Measurements from ENCODE around the gene DYRK4. TPM values are rescaled to one million over a fixed set of nuclear protein-coding genes. Genes with fewer than 3 reads are reported as not detected.

DYRK4 gene
- total RNA-seq, 1 experiment from 2014 or later: 13.3 TPM

DNA sequence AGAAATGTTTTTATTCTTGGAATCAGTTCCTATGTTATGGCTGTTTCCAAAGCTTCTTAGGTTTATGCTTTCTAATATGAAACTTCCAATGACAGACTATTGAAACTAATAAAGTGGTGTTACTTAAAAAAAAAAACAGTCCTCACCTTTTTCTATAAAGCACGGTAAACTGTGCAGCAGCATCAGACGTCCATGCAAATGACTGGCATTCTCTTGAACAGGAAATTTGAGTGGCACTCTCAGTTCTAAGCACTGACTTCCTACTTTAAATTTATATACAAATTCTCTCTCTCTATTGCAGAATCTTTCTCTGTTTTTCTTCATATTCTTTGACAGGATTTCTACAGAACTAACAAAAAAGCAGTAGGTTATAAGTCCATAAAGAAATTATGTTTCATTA is 26.1 kb upstream of the DYRK4 start:
- Histone ChIP-seq H3K4me3 (ENCODE audit: low read depth in 2 of 2, low read length in 2 of 2) (no peak overlapping the region), H3K4me1 (ENCODE audit: control insufficient read depth, insufficient read depth, low read length) (peaks cover 11% of the 10 kb centered on the region; the same call in 1 of the 2 replicates), H3K9me3 (ENCODE audit: control insufficient read depth, insufficient read depth, low read depth, low read length) (no peaks in the 10 kb centered on the region), H3K27ac (ENCODE audit: low read length) (no peak overlapping the region), H3K36me3 (ENCODE audit: control insufficient read depth, insufficient read depth, low read length) (peaks cover 9% of the 10 kb centered on the region), H3K27me3 (ENCODE audit: control insufficient read depth, insufficient read depth, low read length) (no peaks in the 10 kb centered on the region)
- TF ChIP-seq TCF7L2 (IDR thresholded peaks at IDR 0.05; ENCODE audit: low read depth, low read length) (no peak), CTCF (IDR thresholded peaks at IDR 0.05) (no peak), SIN3A (IDR thresholded peaks at IDR 0.05; ENCODE audit: borderline replicate concordance, insufficient read depth, low read depth, low read length) (no peak), POLR2AphosphoS5 (IDR thresholded peaks at IDR 0.05; ENCODE audit: low read depth, low read length) (no peak), REST (IDR thresholded peaks at IDR 0.05; ENCODE audit: insufficient read depth in 1 of 2, low read depth in 2 of 2, low read length in 1 of 2) (no peak)
- intact Hi-C loops (cut with micrococcal nuclease; ENCODE audit: unreplicated experiment): no loop called here
- in situ Hi-C loops (cut with HindIII; ENCODE audit: low pct_unique_long_range_greater_than_20kb, low sequenced_read_pairs): no loop called here
- ChIA-PET CTCF (no interaction called here), POLR2A (no interaction called here)
- no peak for DNase-seq (ENCODE audit: low read depth, low spot score)
- ATAC-seq: no peak
- BruUV-seq (replicated peaks): no TSS peak

DNA sequence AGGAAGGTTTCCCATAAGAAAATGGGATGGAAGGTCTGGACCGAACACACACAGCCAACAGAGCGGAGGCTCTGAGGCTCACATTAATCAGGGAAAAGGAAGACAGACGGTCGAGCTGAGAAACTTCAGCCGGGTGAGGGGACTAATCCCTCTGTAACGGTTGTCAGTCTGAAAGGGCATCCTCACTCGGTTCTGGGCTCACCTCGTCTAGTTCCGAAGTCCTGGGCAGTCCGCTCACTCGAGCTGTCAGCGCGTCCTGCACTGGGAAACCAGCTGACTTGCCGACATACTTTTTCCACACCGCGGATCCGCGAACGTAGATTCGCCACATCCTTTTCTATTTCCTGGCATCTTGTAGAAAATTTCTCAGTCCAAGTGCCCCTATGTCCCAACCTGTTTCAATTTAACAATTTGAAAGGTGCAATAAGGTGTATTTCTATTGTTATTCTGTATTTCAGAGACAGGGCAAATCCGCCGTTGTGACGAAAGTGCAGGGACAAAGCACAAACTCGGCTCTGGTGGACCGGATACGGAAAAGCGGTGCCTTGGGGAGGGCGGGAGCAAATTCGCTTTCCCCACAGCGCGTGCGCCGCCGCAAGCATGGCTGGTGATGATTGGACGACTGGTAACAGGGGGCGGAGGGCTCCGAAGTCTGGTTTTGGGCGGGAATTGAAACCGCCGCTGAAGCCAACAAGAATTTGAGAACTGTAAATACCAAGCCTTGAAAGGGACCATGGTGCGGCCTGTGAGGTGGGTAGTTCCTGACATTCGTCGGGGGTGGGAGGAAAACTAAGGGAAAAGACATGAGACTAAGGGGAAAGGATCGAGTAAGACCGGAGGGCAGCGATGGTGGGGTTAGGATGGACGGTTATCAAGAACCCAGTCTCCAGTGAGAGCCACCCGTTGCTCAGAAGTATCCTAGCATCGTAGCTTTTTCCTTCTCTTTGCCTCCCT is 23.5 kb upstream of the DYRK4 start, which contains the start of gene RAD51AP1:
TSS of gene RAD51AP1 (plus strand) at position 684 of the 954 bp plus-strand sequence. CDS start at position 734, 50 bp downstream.
- Histone ChIP-seq H3K4me1 (ENCODE audit: control insufficient read depth, insufficient read depth, low read length) (peaks cover 11% of the 10 kb centered on the region; the same call in 1 of the 2 replicates), H3K36me3 (ENCODE audit: control insufficient read depth, insufficient read depth, low read length) (peaks cover 14% of the 10 kb centered on the region), H3K9me3 (ENCODE audit: control insufficient read depth, insufficient read depth, low read depth, low read length) (no peaks in the 10 kb centered on the region), H3K27ac (ENCODE audit: low read length) (peak within 1 kb of the TSS; percentile 96), H3K4me3 (ENCODE audit: low read depth in 2 of 2, low read length in 2 of 2) (peak within 1 kb of the TSS; percentile 95 to 98), H3K27me3 (ENCODE audit: control insufficient read depth, insufficient read depth, low read length) (no peaks in the 10 kb centered on the region)
- intact Hi-C loops (cut with micrococcal nuclease; ENCODE audit: unreplicated experiment): no loop called here
- ChIA-PET POLR2A (no interaction called here), CTCF (no interaction called here)
- peak; percentile 84 for DNase-seq (ENCODE audit: low read depth, low spot score)
- TF ChIP-seq SIN3A (IDR thresholded peaks at IDR 0.05; ENCODE audit: borderline replicate concordance, insufficient read depth, low read depth, low read length): peak; percentile 90
- no peak; the same call in 1 of the 2 replicates for TF ChIP-seq POLR2AphosphoS5 (IDR thresholded peaks at IDR 0.05; ENCODE audit: low read depth, low read length)
- TF ChIP-seq REST (IDR thresholded peaks at IDR 0.05; ENCODE audit: insufficient read depth in 1 of 2, low read depth in 2 of 2, low read length in 1 of 2): no peak
- TF ChIP-seq TCF7L2 (IDR thresholded peaks at IDR 0.05; ENCODE audit: low read depth, low read length): no peak
- BruUV-seq (replicated peaks): no TSS peak
- peak; percentile 100 for ATAC-seq
- in situ Hi-C loops (cut with HindIII; ENCODE audit: low pct_unique_long_range_greater_than_20kb, low sequenced_read_pairs): no loop called here

All from Panc1 (cell line).